DND-41 (cell line): Measurements from ENCODE around the gene SNTB2.
"Not testable (repeated sequence)": the region's sequence is repeated elsewhere in the genome, so short reads cannot be mapped to it uniquely, and the experiment has no call there.

Source experiments
- ATAC-seq: fragments of 200-7000 bp; cut with Tn5 transposase; 3 replicates; pipeline ENCODE4 v1.9.1; 2021; ENCODE audit warnings: low read depth; ENCODE audit not compliant: insufficient read depth
- DNase-seq: peaks from one replicate; pipeline ENCODE4 v3.0.0-alpha.2; 2020
- H2AFZ ChIP-seq: 2 replicates; pipeline ENCODE4 v1.6.0; 2012; ENCODE audit warnings: low read depth, low read length
- H3K27ac ChIP-seq: 2 replicates; pipeline ENCODE4 v1.5.1; 2012; ENCODE audit warnings: low read length, inconsistent platforms
- H3K27me3 ChIP-seq: fragments of 200-600 bp; sonication (generic); 2 replicates; pipeline ENCODE4 v1.6.0; 2012; ENCODE audit warnings: low read length, mild to moderate bottlenecking, inconsistent platforms; ENCODE audit not compliant: insufficient read depth, poor library complexity
- H3K36me3 ChIP-seq: 2 replicates; pipeline ENCODE4 v1.5.1; 2012; ENCODE audit warnings: low read length, inconsistent platforms; ENCODE audit not compliant: insufficient read depth
- H3K4me1 ChIP-seq: 2 replicates; pipeline ENCODE4 v1.5.1; 2012; ENCODE audit warnings: mild to moderate bottlenecking, low read length; ENCODE audit not compliant: insufficient read depth
- H3K4me2 ChIP-seq: 2 replicates; pipeline ENCODE4 v1.6.0; 2012; ENCODE audit warnings: mild to moderate bottlenecking, moderate library complexity, low read length, inconsistent platforms; ENCODE audit not compliant: insufficient read depth
- H3K4me3 ChIP-seq, 2 experiments: fragments of 200-600 bp in 1 of 2; shearing (Covaris generic) in 1 of 2; 2 replicates each; pipeline ENCODE4 v1.5.1; 2012 to 2016; ENCODE audit warnings: inconsistent platforms in 2 of 2, low read length in 2 of 2, mild to moderate bottlenecking in 2 of 2, low read depth in 1 of 2, moderate library complexity in 1 of 2
- H3K79me2 ChIP-seq: 2 replicates; pipeline ENCODE4 v1.6.0; 2012; ENCODE audit warnings: low read length, inconsistent platforms; ENCODE audit not compliant: insufficient read depth
- H3K9ac ChIP-seq: 2 replicates; pipeline ENCODE4 v1.6.0; 2012; ENCODE audit warnings: low read depth, mild to moderate bottlenecking, inconsistent platforms, low read length, moderate library complexity
- H3K9me3 ChIP-seq: 2 replicates; pipeline ENCODE4 v1.5.1; 2012; ENCODE audit warnings: low read length, moderate library complexity, mild to moderate bottlenecking, inconsistent platforms; ENCODE audit not compliant: insufficient read depth, severe bottlenecking
- H4K20me1 ChIP-seq: 2 replicates; pipeline ENCODE4 v1.6.0; 2012; ENCODE audit warnings: low read length; ENCODE audit not compliant: insufficient read depth
- CTCF ChIP-seq: IDR thresholded peaks from 2 replicates; pipeline ENCODE4 v1.5.1; 2012; ENCODE audit warnings: borderline replicate concordance, low read length, moderate library complexity, mild to moderate bottlenecking; ENCODE audit not compliant: poor library complexity, severe bottlenecking; ENCODE audit errors: extremely low read depth
- EZH2 ChIP-seq: IDR thresholded peaks from 3 replicates; pipeline ENCODE4 v1.6.1; 2012; ENCODE audit warnings: borderline replicate concordance, low read depth, mild to moderate bottlenecking, moderate library complexity, low read length, inconsistent platforms; ENCODE audit not compliant: severe bottlenecking

The SNTB2 gene

GRCh38 chr16:69253870-69254341, 66.9 kb downstream of the SNTB2 start:
- Histone ChIP-seq H3K4me3 (no peak overlapping the region), H3K27me3 (no peaks in the 10 kb centered on the region), H3K79me2 (peaks cover 2% of the 10 kb centered on the region; the same call in 1 of the 2 replicates), H4K20me1 (no peaks in the 10 kb centered on the region), H3K27ac (no peak overlapping the region), H2AFZ (no peak overlapping the region), H3K4me2 (no peak overlapping the region), H3K4me1 (no peaks in the 10 kb centered on the region), H3K9me3 (no peaks in the 10 kb centered on the region), H3K36me3 (no peaks in the 10 kb centered on the region), H3K9ac (no peak overlapping the region)
- TF ChIP-seq EZH2, result no peak
- TF ChIP-seq CTCF, result no peak
- ATAC-seq (peak; percentile 31; the same call in 1 of the 3 replicates), DNase-seq (no peak)

GRCh38 chr16:69259428-69259764, 72.4 kb downstream of the SNTB2 start:
- H3K9ac ChIP-seq, H3K27ac ChIP-seq, DNase-seq, H3K79me2 ChIP-seq, H3K4me2 ChIP-seq, H2AFZ ChIP-seq, ATAC-seq, H3K27me3 ChIP-seq, H3K9me3 ChIP-seq, H3K4me1 ChIP-seq, H4K20me1 ChIP-seq, H3K4me3 ChIP-seq: not testable (repeated sequence)
- H3K36me3 ChIP-seq, result peaks cover 17% of the 10 kb centered on the region

GRCh38 chr16:69260019-69260418, 73.1 kb downstream of the SNTB2 start:
- no peaks in the 10 kb centered on the region for H3K9me3 ChIP-seq
- H4K20me1 ChIP-seq, result no peaks in the 10 kb centered on the region
- ATAC-seq (no peak), DNase-seq (no peak)
- TF ChIP-seq CTCF, result peak; percentile 7
- TF ChIP-seq EZH2, result no peak
- no peak overlapping the region for H3K4me2 ChIP-seq
- H3K36me3 ChIP-seq, result peaks cover 17% of the 10 kb centered on the region
- H2AFZ ChIP-seq, result no peak overlapping the region
- H3K27me3 ChIP-seq, result no peaks in the 10 kb centered on the region
- H3K4me1 ChIP-seq, result no peaks in the 10 kb centered on the region
- H3K9ac ChIP-seq, result no peak overlapping the region
- H3K27ac ChIP-seq, result no peak overlapping the region
- no peak overlapping the region for H3K4me3 ChIP-seq
- no peaks in the 10 kb centered on the region for H3K79me2 ChIP-seq

- Histone ChIP-seq H3K36me3 (peaks cover 17% of the 10 kb centered on the region), H3K9ac (no peak overlapping the region), H3K79me2 (no peaks in the 10 kb centered on the region), H2AFZ (no peak overlapping the region), H3K4me1 (no peaks in the 10 kb centered on the region), H3K27me3 (no peaks in the 10 kb centered on the region), H3K4me2 (no peak overlapping the region), H4K20me1 (no peaks in the 10 kb centered on the region), H3K27ac (no peak overlapping the region), H3K4me3 (no peak overlapping the region), H3K9me3 (no peaks in the 10 kb centered on the region)
- no peak for DNase-seq
- ATAC-seq, result no peak
- TF ChIP-seq CTCF, result no peak
- TF ChIP-seq EZH2, result no peak
Observed at GRCh38 chr16:69260506-69260905, 73.5 kb downstream of the SNTB2 start.
